ENCODE results near the gene DPP10.
"Not testable (repeated sequence)": the region's sequence is repeated elsewhere in the genome, so short reads cannot be mapped to it uniquely, and the experiment has no call there.

DPP10 gene

DNA sequence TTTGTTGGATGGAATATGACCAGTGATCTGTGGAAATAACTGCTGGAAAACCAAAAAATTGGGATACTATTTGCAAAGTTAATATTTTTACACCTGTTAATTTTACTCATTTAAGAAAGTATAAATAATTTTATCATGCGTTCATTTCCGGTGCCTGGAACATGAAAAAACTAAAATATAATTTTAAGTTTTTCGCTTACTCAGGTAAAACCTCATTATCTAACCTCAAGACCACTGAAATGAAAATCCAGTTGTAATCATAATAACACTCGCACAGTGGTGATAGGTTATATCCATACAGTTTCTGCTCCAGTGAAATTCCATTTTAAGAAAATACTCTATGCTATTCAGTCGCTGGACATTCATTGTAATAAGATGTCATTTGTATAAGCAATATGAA, 517.9 kb downstream of the DPP10 start:
- no peak for DNase-seq (ENCODE audit: low read depth in 2 of 2)

GRCh38 chr2:114962532-114962931, 520.1 kb downstream of the DPP10 start:
- DNase-seq (ENCODE audit: low read depth in 2 of 2) = no peak

- DNase-seq (ENCODE audit: low read depth in 2 of 2) = no peak
Observed at GRCh38 chr2:114968748-114969400, 526.4 kb downstream of the DPP10 start.

DNA sequence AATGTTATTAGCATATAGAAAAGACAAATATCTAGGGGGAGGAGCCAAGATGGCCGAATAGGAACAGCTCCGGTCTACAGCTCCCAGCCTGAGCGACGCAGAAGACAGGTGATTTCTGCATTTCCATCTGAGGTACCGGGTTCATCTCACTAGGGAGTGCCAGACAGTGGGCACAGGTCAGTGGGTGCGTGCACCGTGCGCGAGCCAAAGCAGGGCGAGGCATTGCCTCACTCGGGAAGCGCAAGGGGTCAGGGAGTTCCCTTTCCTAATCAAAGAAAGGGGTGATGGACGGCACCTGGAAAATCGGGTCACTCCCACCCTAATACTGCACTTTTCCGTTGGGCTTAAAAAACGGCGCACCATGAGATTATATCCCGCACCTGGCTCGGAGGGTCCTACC, 561.9 kb downstream of the DPP10 start:
- not testable (repeated sequence) for DNase-seq (ENCODE audit: low read depth in 2 of 2)

- DNase-seq (ENCODE audit: low read depth in 2 of 2) = no peak
Observed at GRCh38 chr2:115011721-115012120, 569.3 kb downstream of the DPP10 start.

DNA sequence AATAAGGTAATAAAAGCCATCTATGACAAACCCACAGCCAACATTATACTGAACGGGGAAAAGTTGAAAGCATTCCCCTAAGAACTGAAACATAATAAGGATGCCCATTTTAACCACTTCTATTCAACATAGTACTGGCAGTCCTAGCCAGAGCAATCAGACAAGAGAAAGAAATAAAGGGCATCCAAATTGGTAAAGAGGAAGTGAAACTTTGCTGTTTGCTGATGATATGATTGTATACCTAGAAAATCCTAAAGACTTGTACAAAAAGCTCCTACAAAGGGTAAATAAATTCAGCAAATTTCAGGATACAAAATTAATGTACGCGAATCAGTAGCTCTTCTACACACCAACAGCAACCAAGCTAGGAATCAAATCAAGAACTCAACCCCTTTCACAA, 579.6 kb downstream of the DPP10 start:
- not testable (repeated sequence) for DNase-seq (ENCODE audit: low read depth in 2 of 2)

- no peak for DNase-seq (ENCODE audit: low read depth in 2 of 2)
Observed at GRCh38 chr2:115034801-115035200, 592.4 kb downstream of the DPP10 start.

DNA sequence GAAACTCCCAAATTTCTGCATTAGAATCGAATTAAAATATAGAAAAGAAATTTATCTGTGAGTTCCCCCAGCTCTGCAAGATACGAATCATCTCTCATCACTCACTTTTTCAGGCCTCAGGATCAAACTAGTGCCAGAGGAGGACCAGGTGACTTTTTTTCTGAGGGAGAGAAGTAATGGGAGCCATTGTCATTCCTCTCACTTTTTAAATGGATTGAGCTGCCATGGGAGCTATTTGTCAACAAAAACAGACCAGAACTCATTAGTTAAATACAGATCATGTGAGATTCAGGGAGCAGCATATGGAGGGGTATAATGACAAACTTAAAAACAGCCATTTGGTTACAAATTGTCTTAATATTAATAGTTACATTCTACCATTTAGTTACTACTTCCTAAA, 594.4 kb downstream of the DPP10 start:
- no peak for DNase-seq (ENCODE audit: low read depth in 2 of 2)

DNA sequence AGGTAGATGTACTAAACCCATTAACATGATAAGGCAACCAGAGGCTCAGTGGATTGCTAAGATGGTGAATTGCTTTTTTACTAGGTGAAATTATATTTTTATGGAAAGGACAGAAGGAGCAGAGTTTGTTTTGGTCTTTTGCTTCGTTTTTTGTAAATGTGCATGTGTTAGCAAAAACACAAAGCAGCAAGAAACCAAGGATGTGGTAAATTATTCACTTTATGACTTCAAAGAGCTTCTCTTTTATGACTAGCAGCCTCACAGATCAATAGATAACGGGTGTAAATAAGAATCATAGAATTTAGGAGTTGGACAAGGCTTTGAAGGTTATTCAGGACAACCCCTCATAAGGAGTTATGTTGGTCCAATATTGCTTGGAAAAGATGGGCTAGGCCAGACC, 615.0 kb downstream of the DPP10 start:
- DNase-seq (ENCODE audit: low read depth in 2 of 2) = no peak

- DNase-seq (ENCODE audit: low read depth in 2 of 2) = no peak
Observed at GRCh38 chr2:115070002-115070401, 627.6 kb downstream of the DPP10 start.

DNA sequence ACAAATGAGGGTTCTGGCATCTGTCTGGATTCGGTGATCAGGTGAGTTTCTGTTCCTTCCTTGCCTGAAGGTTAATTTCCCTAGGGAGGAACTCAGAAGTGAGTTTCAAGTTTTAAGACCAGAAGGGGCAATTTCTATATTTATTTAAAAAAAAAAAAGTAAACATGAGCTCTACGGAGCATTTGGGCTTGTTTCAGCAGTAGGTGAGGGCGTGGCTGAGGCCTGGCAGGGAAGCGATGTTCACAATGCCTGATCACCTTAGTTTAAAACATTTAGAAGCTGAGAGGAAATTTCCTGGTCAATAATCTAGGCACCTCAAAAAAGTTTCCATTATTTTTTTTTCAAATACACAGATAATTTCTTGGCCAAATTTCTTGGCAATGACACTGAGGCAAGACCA, 629.1 kb downstream of the DPP10 start:
- no peak for DNase-seq (ENCODE audit: low read depth in 2 of 2)

- DNase-seq (ENCODE audit: low read depth in 2 of 2) = no peak
Observed at GRCh38 chr2:115075800-115076199, 633.4 kb downstream of the DPP10 start.

- DNase-seq (ENCODE audit: low read depth in 2 of 2) = no peak
Observed at GRCh38 chr2:115077626-115078025, 635.2 kb downstream of the DPP10 start.

- DNase-seq (ENCODE audit: low read depth in 2 of 2) = no peak
Observed at GRCh38 chr2:115083225-115083624, 640.8 kb downstream of the DPP10 start.

- DNase-seq (ENCODE audit: low read depth in 2 of 2) = no peak
Observed at GRCh38 chr2:115083711-115084110, 641.3 kb downstream of the DPP10 start.

GRCh38 chr2:115084446-115084845, 642.0 kb downstream of the DPP10 start:
- DNase-seq (ENCODE audit: low read depth in 2 of 2) = no peak

DNA sequence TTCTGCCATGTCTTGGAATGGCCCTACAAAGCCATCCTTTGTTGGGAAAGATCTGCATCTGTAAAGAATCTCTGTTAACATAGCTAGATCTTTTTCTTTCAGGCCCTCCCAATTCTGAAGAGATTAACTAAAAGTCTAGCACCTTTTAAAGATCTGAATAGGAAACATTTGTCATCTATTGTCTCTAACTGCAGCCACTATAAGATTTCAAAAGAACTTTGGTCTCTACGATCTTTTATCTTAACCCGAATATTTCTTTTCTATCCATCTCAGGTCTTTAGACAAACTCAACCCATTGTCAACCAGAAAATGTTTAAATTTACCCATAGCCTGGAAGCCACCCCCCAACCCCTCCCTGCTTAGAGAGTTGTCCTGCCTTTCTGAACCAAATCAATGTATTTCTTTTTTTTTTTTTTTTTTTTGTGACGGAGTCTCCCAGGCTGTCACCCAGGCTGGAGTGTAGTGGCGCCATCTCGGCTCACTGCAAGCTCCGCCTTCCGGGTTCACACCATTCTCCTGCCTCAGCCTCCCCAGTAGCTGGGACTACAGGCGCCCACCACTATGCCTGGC, 643.7 kb downstream of the DPP10 start:
- not testable (repeated sequence) for DNase-seq (ENCODE audit: low read depth in 2 of 2)

DNA sequence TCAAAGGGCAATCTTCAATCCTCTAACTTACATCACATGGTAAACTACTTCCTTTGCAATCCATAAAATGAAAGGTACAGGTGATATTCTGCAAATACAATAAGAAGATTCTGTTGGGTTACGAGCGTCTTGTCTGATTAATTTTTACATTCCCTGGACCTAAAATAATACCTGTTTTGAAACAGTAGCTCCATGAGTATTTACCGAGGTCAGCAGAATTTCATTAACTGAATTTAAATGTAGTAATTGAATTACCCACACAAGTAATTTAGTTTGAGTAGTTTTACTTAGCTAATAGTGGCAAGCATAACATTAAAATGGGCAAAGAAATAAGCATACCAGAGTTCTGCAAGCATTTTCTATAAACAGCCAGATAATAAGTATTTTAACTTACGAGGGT, 652.0 kb downstream of the DPP10 start:
- no peak for DNase-seq (ENCODE audit: low read depth in 2 of 2)

- DNase-seq (ENCODE audit: low read depth in 2 of 2) = no peak
Observed at GRCh38 chr2:115105966-115106365, 663.5 kb downstream of the DPP10 start.

GRCh38 chr2:115115135-115115534, 672.7 kb downstream of the DPP10 start:
- DNase-seq (ENCODE audit: low read depth in 2 of 2) = no peak

GRCh38 chr2:115118306-115118705, 675.9 kb downstream of the DPP10 start:
- DNase-seq (ENCODE audit: low read depth in 2 of 2) = no peak

DNA sequence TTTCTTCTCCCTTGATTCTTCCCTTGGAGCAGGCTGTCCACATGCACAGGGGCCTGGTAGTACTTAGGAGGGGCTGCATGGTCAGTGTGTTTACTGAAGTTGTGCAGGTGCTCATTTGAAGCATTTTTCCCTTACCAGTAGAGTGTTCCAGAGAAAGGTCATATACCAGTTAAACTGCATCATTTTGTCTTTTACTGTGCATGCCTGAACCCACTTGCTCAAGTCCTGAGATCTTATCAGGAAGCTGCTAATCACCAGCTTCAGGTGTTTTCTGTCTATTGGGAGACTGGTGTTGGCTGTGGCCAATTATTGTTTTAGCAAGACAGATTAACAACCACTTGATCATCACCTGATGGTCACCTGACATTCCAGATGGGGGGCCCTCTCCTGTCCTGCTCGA, 676.6 kb downstream of the DPP10 start:
- DNase-seq (ENCODE audit: low read depth in 2 of 2) = no peak

DNA sequence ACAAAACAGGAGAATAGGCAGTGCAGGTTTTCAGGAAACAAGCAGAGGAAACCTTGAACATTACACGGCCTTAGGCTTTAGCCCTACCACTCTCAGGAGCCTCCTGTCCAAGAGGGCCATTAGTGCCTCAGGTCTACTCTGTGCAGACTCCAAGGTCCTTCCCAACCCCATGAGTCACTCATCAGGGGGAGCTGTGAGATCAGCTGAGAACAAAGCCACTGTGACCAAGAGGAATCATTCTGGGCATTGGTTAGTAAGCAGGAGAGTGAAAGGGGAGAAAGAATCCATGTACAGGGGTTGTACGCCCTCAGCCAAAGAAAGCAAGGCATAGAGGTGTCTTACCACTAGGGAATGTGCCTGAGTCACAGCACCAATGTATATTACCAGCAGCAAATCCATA, 680.3 kb downstream of the DPP10 start:
- no peak for DNase-seq (ENCODE audit: low read depth in 2 of 2)

DNA sequence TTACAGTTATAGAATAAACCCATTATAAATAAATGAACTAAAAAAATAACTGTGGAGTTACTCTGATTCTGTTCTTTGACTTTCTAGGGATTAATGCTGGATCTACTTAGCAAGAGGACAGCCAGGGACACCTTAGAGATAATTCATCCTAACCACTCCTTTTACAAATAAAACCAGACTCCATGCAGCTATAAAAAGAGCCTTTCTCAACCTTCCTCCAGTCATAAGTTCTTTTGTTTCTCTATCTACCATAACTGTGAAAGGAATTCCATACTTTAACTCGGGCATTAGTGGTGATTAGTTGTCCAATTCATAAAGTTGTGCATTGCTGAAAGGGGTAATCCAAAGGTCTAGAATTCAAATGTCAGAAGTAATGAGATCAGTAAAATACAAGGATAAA, 682.4 kb downstream of the DPP10 start:
- DNase-seq (ENCODE audit: low read depth in 2 of 2) = no peak

All from activated CD4-positive, alpha-beta T cell treated with anti-CD3 and anti-CD28 coated beads for 24 hours (primary cell).